ENCODE results near the gene BAG1. TPM values are rescaled to one million over a fixed set of nuclear protein-coding genes. Genes with fewer than 3 reads are reported as not detected.

The BAG1 gene
- total and polyA plus RNA-seq, 2 of the 13 experiments (the other 11 are each of a cell fraction or from before 2014, with no cell fraction given), result 23.1 to 59.5 TPM

Other genes with a start within 250 kb of the BAG1 start
- gene DNAJA1, start 239.4 kb downstream of the BAG1 start, total RNA-seq (2016; rRNA removed; fragmentation: Illumina TruSeq; extraction: Trizol), result 306 and 476 TPM in 2 replicates
- 95.9 and 102 TPM in 2 replicates for gene DNAJA1, start 239.4 kb downstream of the BAG1 start, polyA plus RNA-seq (2011; rRNA removed)
- 36.6 and 51.5 TPM in 2 replicates for gene SMU1, start 188.0 kb downstream of the BAG1 start, total RNA-seq (2016; rRNA removed; fragmentation: Illumina TruSeq; extraction: Trizol)
- gene SMU1, start 188.0 kb downstream of the BAG1 start, polyA plus RNA-seq (2011; rRNA removed), result 12.4 and 12.9 TPM in 2 replicates
- gene B4GALT1, start 97.4 kb downstream of the BAG1 start, total RNA-seq (2016; rRNA removed; fragmentation: Illumina TruSeq; extraction: Trizol), result 15.7 TPM in 2 replicates
- 33.5 and 37.5 TPM in 2 replicates for gene B4GALT1, start 97.4 kb downstream of the BAG1 start, polyA plus RNA-seq (2011; rRNA removed)
- 0.53 and 0.98 TPM in 2 replicates for gene SPINK4, start 24.5 kb downstream of the BAG1 start, total RNA-seq (2016; rRNA removed; fragmentation: Illumina TruSeq; extraction: Trizol)
- 2.0 and 3.4 TPM in 2 replicates for gene SPINK4, start 24.5 kb downstream of the BAG1 start, polyA plus RNA-seq (2011; rRNA removed)
- 57.3 and 91.4 TPM in 2 replicates for gene CHMP5, start 341 bp upstream of the BAG1 start, total RNA-seq (2016; rRNA removed; fragmentation: Illumina TruSeq; extraction: Trizol)
- gene CHMP5, start 341 bp upstream of the BAG1 start, polyA plus RNA-seq (2011; rRNA removed), result 36.1 and 46.0 TPM in 2 replicates
- gene NFX1, start 25.8 kb upstream of the BAG1 start, total RNA-seq (2016; rRNA removed; fragmentation: Illumina TruSeq; extraction: Trizol), result 27.5 and 29.6 TPM in 2 replicates
- gene NFX1, start 25.8 kb upstream of the BAG1 start, polyA plus RNA-seq (2011; rRNA removed), result 23.5 and 23.9 TPM in 2 replicates
- 0.58 and 1.9 TPM in 2 replicates for gene AQP7, start 137.9 kb upstream of the BAG1 start, total RNA-seq (2016; rRNA removed; fragmentation: Illumina TruSeq; extraction: Trizol)
- gene AQP7, start 137.9 kb upstream of the BAG1 start, polyA plus RNA-seq (2011; rRNA removed), result 2.1 and 5.6 TPM in 2 replicates
- 0.87 and 1.4 TPM in 2 replicates for gene AQP3, start 182.9 kb upstream of the BAG1 start, total RNA-seq (2016; rRNA removed; fragmentation: Illumina TruSeq; extraction: Trizol)
- 5.5 and 12.2 TPM in 2 replicates for gene AQP3, start 182.9 kb upstream of the BAG1 start, polyA plus RNA-seq (2011; rRNA removed)
- 28.6 and 30.2 TPM in 2 replicates for gene NOL6, start 209.2 kb upstream of the BAG1 start, total RNA-seq (2016; rRNA removed; fragmentation: Illumina TruSeq; extraction: Trizol)
- 17.0 and 23.0 TPM in 2 replicates for gene NOL6, start 209.2 kb upstream of the BAG1 start, polyA plus RNA-seq (2011; rRNA removed)

All from HepG2 (cell line).